Breast epithelium (tissue), 3 donors: Measurements from ENCODE around the gene EIF3I.

Experiments used
- CTCF ChIP-seq, 3 donors: fragments of 450-650 bp; IDR thresholded peaks; one replicate each; pipeline ENCODE4 v1.5.1; 2016 to 2017; ENCODE audit warnings: antibody characterized with exemption in 3 of 3, mild to moderate bottlenecking in 3 of 3, moderate library complexity in 3 of 3
- POLR2A ChIP-seq: fragments of 450-650 bp; IDR thresholded peaks from one replicate; pipeline ENCODE4 v1.6.1; 2016; ENCODE audit warnings: antibody characterized with exemption, mild to moderate bottlenecking, moderate library complexity
- POLR2AphosphoS5 ChIP-seq, 3 donors: sonication (generic); formaldehyde crosslinking; IDR thresholded peaks; one replicate each; pipeline ENCODE4 v1.6.1; 2017; ENCODE audit warnings: antibody characterized with exemption in 3 of 3

GRCh38 chr1:32269744-32270143 lies 47.5 kb downstream of the EIF3I start:
- no peak for TF ChIP-seq POLR2AphosphoS5 (IDR thresholded peaks at IDR 0.05)
- TF ChIP-seq CTCF (IDR thresholded peaks at IDR 0.05) = no peak
- TF ChIP-seq POLR2A = no peak
